ENCODE measurements around the gene GJD3. TPM values are rescaled to one million over a fixed set of nuclear protein-coding genes. Genes with fewer than 3 reads are reported as not detected.

The GJD3 gene
- total RNA-seq, 1 experiment from 2014 or later: not detected

DNA sequence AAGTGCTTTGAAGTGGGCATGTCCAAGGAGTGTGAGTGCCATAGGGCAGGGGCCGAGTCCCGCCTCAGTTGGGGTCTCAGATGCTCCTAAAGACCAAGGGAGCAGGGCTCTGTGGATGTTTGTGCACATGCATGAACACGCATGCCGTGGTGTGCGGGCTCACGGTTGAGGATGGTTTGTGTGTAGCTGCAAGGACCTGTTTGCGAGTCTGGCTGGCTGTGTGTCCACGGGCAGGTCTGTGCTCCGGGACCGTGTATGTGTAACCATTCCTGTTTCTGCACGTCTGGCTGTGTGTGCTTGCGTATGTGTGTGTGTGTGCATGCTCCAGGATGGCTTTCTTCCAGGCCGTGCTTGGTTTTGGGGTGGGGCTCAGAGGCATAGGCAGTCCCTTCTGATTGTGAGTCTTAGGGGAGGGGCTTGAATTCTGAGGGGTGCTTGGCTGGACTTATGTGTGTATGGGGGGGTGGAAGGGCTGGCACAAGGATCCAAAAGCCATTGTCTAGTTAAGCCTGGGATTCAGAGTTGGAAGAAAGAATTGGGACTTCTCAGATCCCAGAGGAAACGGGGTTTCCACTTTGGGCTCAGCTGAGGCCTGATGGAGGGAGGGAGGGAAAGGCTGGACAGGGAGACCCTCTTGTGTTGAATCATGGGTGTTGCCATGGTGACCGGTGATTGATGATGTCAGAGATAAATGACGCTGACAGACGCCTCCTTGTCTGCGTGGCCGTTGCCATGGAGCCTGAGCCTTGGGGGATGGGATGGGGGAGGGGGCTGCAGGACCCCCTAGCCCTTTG is 14.4 kb downstream of the GJD3 start:
- WGBS (ENCODE audit: extremely low coverage, insufficient read length, low lambda C conversion rate): no CpG with 5 or more reads among the region's 19 CpGs
- H3K4me1 Mint-ChIP-seq: peaks cover 65 to 69% of the 10 kb centered on the region in 2 experiments
- Histone ChIP-seq H4K8ac (replicated peaks; ENCODE audit: insufficient read length, low read depth, low read length) (no peak overlapping the region), H3K9me3 (ENCODE audit: control insufficient read depth, low read depth, low read length) (no peaks in the 10 kb centered on the region), H3K18ac (ENCODE audit: insufficient read length, low read depth, low read length) (peak overlapping the region; percentile 43), H3K23me2 (ENCODE audit: insufficient read length, low read depth, low read length, poor library complexity, severe bottlenecking) (peaks cover 8% of the 10 kb centered on the region), H2BK5ac (ENCODE audit: insufficient read length, low read length) (no peak overlapping the region), H3K79me2 (ENCODE audit: insufficient read depth, low read length) (no peaks in the 10 kb centered on the region), H3K4ac (ENCODE audit: low read depth, low read length) (no peak overlapping the region), H3T11ph (ENCODE audit: low read length) (no peak overlapping the region), H2BK12ac (ENCODE audit: insufficient read length, low read depth, low read length) (no peak overlapping the region), H3K4me1 (ENCODE audit: insufficient read depth, low read length) (peaks cover 10% of the 10 kb centered on the region; the same call in 1 of the 2 replicates), H3K56ac (ENCODE audit: insufficient read length, low read depth, low read length) (no peak overlapping the region), H2BK120ac (ENCODE audit: low read depth, low read length, poor library complexity, severe bottlenecking) (no peak overlapping the region), H2BK15ac (ENCODE audit: low read depth, low read length) (no peak overlapping the region), H3K23ac (ENCODE audit: insufficient read length, low read depth, low read length) (no peak overlapping the region), H3K79me1 (ENCODE audit: insufficient read depth, low read depth, low read length, poor library complexity, severe bottlenecking) (no peaks in the 10 kb centered on the region), H3K27me3 (ENCODE audit: insufficient read depth, low read length) (no peaks in the 10 kb centered on the region; the same call in 1 of the 2 replicates), H4K91ac (ENCODE audit: insufficient read length, low read depth, low read length) (no peak overlapping the region), H4K5ac (ENCODE audit: insufficient read length, low read depth, low read length) (no peak overlapping the region), H4K20me1 (ENCODE audit: control insufficient read depth, insufficient read depth, insufficient read length) (no peaks in the 10 kb centered on the region), H2BK20ac (ENCODE audit: low read depth, low read length, poor library complexity, severe bottlenecking) (no peak overlapping the region), H2AFZ (ENCODE audit: low read length) (no peak overlapping the region), H3K4me2 (ENCODE audit: insufficient read depth, insufficient read length, low read length) (no peak overlapping the region), H3K27ac (ENCODE audit: insufficient read length, low read depth, low read length) (no peak overlapping the region), H2AK5ac (ENCODE audit: insufficient read length, low read length) (no peak overlapping the region), H3K9ac (ENCODE audit: extremely low read depth, insufficient read length, low read length) (no peak overlapping the region), H3K14ac (ENCODE audit: insufficient read depth, low read length) (peak overlapping the region; percentile 51; the same call in 1 of the 2 replicates)
- DNase-seq: no peak
- no peaks in the 10 kb centered on the region for H3K9me3 Mint-ChIP-seq
- no peak overlapping the region; a peak in 1 of 7 replicates for H3K27ac Mint-ChIP-seq
- no peak for TF ChIP-seq CTCF (conservative IDR thresholded peaks at IDR 0.05)
- H3K4me3 Mint-ChIP-seq: peak overlapping the region in 1 of 2 experiments; percentile 32; a peak in 2 of 5 replicates
- H3K36me3 Mint-ChIP-seq (ENCODE audit: insufficient read depth in 1 of 3, low read depth in 3 of 3): peaks cover 20 to 30% (median 28%) of the 10 kb centered on the region in 3 experiments
- H3K27me3 Mint-ChIP-seq (ENCODE audit: low read depth): peaks cover 68% of the 10 kb centered on the region
